Measurements from ENCODE around the gene LRRC14B.

DNA sequence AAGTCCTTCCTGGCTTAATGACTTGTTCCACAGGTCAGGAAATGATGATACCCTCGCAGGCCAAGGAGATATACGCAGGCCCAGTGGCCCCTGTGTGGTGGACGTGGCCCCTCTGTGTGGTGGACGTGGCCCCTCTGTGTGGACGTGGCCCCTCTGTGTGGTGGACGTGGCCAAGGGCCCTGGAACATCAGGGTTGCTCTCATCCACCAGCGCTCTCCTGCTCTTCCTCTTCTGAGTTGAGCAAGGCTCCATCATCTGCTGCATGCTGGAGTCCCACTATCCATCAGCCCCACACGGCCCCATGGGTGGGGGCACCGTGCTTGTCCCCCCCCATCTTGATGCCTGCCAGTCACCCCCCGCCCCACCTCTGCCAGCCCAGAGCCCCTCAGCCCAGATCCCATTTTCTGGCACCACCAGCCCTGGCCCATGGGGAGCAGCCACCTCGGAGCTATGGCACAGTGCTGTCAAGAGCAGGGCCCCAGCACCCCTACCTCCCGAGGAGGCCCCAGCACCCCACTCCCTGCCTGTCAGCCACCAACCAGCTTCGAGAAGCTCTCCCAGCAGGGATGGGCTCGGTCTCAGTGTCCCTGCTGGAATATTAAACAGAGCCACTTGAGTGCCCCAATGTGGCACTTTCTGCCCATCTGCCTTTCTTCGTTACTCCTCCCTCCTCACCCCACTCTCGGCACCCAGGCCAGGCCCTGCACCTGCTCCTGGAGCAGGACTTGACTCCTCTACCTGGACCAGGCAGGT lies 8.1 kb downstream of the LRRC14B start:
- no peak for TF ChIP-seq EZH2phosphoT487 (IDR thresholded peaks at IDR 0.05; ENCODE audit: borderline replicate concordance, low read length)
- TF ChIP-seq, protein P1, sequence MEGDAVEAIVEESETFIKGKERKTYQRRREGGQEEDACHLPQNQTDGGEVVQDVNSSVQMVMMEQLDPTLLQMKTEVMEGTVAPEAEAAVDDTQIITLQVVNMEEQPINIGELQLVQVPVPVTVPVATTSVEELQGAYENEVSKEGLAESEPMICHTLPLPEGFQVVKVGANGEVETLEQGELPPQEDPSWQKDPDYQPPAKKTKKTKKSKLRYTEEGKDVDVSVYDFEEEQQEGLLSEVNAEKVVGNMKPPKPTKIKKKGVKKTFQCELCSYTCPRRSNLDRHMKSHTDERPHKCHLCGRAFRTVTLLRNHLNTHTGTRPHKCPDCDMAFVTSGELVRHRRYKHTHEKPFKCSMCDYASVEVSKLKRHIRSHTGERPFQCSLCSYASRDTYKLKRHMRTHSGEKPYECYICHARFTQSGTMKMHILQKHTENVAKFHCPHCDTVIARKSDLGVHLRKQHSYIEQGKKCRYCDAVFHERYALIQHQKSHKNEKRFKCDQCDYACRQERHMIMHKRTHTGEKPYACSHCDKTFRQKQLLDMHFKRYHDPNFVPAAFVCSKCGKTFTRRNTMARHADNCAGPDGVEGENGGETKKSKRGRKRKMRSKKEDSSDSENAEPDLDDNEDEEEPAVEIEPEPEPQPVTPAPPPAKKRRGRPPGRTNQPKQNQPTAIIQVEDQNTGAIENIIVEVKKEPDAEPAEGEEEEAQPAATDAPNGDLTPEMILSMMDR (IDR thresholded peaks at IDR 0.05; ENCODE audit: low read depth, low read length, poor library complexity, severe bottlenecking): no peak

All from DOHH2 (cell line).